GM12864 (cell line): ENCODE results near the gene GFOD1.

ENCODE experiments used
- DNase-seq: peaks from one replicate; pipeline ENCODE4 v3.0.0-alpha.2; 2011; ENCODE audit warnings: low read depth
- H3K4me3 ChIP-seq: 2 replicates; pipeline ENCODE4 v1.5.1; 2011; ENCODE audit warnings: mild to moderate bottlenecking, low read depth, low read length, control low read depth
- TF ChIP-seq, protein P1 (sequence below): IDR thresholded peaks from 2 replicates; pipeline ENCODE4 v1.5.1; 2011; ENCODE audit warnings: low read depth, mild to moderate bottlenecking, moderate library complexity, low read length, control low read depth, inconsistent platforms; ENCODE audit errors: missing control alignments

The GFOD1 gene

DNA sequence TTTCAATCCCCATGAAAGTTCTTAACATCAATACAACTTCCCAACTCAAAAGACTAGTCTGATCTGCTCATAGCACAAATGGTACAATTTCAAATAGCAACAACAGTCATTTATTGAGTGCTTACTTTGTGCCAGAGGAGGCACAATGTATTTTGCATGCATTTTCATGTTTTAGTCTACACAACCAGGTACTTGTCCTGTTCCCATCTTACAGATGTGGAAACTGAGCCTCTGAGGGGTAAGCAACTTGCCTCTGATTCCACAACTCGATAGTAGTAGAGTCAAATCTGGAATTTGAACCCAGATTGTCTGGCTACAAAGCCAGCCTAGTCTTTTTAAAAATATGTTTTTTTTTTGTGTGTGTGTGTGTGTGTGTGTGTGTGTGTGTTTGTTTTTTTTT, 113.5 kb downstream of the GFOD1 start:
- DNase-seq, result no peak
- no peak overlapping the region for H3K4me3 ChIP-seq
- TF ChIP-seq, protein P1, sequence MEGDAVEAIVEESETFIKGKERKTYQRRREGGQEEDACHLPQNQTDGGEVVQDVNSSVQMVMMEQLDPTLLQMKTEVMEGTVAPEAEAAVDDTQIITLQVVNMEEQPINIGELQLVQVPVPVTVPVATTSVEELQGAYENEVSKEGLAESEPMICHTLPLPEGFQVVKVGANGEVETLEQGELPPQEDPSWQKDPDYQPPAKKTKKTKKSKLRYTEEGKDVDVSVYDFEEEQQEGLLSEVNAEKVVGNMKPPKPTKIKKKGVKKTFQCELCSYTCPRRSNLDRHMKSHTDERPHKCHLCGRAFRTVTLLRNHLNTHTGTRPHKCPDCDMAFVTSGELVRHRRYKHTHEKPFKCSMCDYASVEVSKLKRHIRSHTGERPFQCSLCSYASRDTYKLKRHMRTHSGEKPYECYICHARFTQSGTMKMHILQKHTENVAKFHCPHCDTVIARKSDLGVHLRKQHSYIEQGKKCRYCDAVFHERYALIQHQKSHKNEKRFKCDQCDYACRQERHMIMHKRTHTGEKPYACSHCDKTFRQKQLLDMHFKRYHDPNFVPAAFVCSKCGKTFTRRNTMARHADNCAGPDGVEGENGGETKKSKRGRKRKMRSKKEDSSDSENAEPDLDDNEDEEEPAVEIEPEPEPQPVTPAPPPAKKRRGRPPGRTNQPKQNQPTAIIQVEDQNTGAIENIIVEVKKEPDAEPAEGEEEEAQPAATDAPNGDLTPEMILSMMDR, result no peak

DNA sequence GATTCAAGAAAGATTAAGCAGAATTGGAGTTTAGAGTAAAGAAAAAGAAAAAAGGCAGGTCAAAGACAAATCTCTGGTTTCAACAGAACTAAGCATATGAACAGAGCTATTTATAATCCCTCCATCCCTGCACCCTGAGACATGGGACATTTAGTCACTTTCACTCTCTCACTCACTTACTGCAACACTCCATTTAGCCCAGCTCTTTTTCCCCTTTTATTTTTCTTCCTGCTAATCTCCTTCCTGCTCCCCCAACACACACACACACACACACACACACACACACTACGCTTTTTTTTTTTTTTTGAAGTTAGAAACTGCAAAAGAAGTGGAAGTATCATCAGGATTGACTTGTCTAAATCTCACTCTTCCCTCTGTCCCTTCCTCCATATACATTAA, 113.9 kb downstream of the GFOD1 start:
- no peak overlapping the region for H3K4me3 ChIP-seq
- TF ChIP-seq, protein P1, result no peak
- DNase-seq, result no peak

DNA sequence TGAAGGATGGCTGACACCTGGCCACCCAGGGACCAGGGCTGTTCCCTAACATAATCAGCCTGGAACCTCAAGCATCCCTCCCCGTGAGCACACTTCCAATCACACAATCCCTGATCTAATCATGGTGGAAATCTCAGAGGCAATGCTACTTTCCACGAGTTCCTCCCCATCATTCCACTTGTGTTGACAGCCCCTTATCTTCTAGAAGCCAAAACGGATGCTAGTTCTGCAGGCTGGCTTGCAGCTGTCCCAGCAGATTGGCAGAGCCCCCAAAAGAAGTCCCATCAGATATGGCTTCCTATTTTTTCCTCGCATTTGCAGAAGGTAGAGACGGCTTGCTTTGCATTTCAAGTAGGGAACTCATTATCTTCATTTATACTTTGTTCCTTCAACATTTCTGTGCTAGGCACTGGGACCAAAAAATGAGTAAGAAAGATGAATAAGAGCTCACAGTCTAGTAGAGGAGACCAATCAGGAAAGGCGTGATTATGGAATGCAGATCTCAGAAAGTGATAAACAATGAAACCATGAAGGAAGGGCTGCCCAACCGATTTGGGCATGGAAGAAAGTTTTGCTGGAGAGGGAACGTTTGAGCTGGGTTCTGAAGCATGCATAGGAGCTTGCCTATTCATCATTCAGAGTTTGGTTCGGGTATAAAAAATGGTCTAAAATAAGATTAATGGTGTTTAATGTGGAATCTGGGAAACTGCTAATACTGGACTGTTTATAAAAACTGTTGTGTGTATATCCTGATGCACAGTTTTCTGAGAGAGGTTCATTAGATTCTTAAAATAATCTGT, 114.5 kb downstream of the GFOD1 start:
- H3K4me3 ChIP-seq, result no peak overlapping the region
- DNase-seq, result no peak
- TF ChIP-seq, protein P1, result no peak

DNA sequence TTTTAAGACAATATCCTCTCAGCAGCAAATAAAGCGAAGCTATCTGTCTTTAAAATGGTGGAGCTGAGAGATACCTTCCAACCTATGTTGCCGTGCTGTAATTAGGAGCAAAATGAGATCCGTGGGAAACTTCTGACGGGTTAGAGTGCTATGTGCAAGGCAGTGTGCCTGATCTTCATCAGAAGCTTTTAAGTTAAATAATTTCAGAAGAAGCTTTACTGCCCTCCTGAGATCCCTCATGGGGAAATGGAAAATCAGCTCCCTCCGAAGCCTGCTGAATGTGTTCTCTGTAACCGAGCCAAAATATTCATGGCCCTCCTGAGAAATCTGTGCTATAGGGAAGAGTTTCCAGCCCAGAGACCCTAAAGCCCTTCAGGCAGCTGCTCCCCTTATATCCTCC, 115.3 kb downstream of the GFOD1 start:
- TF ChIP-seq, protein P1, result no peak
- DNase-seq, result no peak
- H3K4me3 ChIP-seq, result no peak overlapping the region

DNA sequence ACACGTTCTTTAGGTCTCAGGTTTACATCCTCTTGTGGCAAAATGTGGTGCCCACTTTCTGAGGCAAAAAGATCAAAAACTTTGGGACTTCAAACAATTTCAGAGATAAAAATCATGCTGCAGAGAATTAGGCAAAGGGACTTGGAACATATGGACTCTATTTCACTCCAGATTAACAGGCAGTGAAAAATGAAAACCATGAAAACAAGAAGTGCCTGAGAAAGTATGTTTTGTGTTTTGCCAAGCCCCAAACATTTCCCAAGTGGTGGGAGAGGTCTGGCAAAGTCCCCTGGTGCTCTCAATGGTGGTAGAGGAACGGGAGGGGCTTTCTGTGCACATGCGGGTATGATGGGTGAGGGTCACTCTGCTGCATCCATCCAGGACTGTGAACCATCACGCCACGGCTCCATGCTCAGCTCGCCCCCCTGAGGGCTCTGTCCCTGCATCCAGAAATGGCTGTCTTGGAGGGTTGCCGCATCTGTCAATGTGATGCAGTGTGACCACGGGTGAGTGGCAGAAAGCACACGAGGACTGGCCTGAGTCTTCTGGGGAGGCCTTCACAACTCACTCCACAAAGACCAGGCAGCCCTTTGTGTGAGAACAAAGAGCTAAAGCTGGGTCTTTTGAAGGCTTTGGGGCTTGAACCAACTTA, 115.9 kb downstream of the GFOD1 start:
- no peak overlapping the region for H3K4me3 ChIP-seq
- DNase-seq, result no peak
- TF ChIP-seq, protein P1, result no peak

DNA sequence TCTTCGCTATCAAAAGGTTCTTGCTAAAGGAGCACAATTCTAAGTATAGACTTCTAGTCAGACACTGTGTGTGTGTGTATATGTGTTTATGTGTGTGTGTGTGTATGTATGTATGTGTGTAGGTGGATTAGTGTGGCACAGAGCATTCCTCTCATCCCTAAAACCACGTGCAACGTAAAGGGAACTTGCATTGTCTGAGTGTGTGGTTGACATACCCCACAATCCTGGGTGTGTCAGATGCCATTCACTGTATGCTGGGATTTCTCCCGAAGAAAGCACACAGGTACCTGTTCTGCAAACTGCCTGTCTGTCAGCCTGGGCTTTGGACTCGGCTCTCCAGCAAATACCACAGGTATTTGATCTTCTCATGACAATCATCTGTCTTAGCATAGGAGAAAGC, 116.8 kb downstream of the GFOD1 start:
- TF ChIP-seq, protein P1, result no peak
- no peak overlapping the region for H3K4me3 ChIP-seq
- DNase-seq, result no peak
